ENCODE measurements around the gene CYP2W1. TPM values are rescaled to one million over a fixed set of nuclear protein-coding genes. Genes with fewer than 3 reads are reported as not detected.
A peak's percentile ranks its signal among the peaks of the same experiment; 100 is the strongest.

The CYP2W1 gene
- total and polyA plus RNA-seq, 4 donors = 0.05 to 8.1 TPM; not detected in 2

GRCh38 chr7:951881-952547 lies 31.0 kb upstream of the CYP2W1 start:
- no peak for TF ChIP-seq CTCF (IDR thresholded peaks at IDR 0.05; ENCODE audit: control extremely low read depth, extremely low read depth)
- WGBS, 2 donors = 90 to 94% methylated on average over 20 to 21 of the region's 21 CpGs
- peaks cover 0 to 8% (median 0%) of the 10 kb centered on the region in 5 donors for H3K4me1 ChIP-seq (ENCODE audit: control insufficient read depth in 5 of 5, insufficient read depth in 5 of 5, low read length in 5 of 5)
- peaks cover 0 to 1% (median 0%) of the 10 kb centered on the region in 4 donors for H3K36me3 ChIP-seq (ENCODE audit: control insufficient read depth in 4 of 4, insufficient read depth in 4 of 4, low read length in 4 of 4)
- H3K27me3 ChIP-seq (ENCODE audit: control insufficient read depth in 3 of 3, insufficient read depth in 3 of 3, low read length in 2 of 3) = peaks cover 0 to 15% (median 0%) of the 10 kb centered on the region in 3 donors
- no peak overlapping the region for H3K4me3 ChIP-seq
- ATAC-seq (ENCODE audit: insufficient read depth, low FRiP score) (no peak), DNase-seq (no peak)
- H3K9ac ChIP-seq (ENCODE audit: insufficient read depth in 1 of 2, low read length in 2 of 2) = no peak overlapping the region
- no peak overlapping the region for H3K27ac ChIP-seq (ENCODE audit: low read depth in 1 of 2, low read length in 1 of 2)
- H3K9me3 ChIP-seq (ENCODE audit: control insufficient read depth in 4 of 4, insufficient read depth in 3 of 4, low read length in 3 of 4) = no peaks in the 10 kb centered on the region

- Histone ChIP-seq H3K27me3 (ENCODE audit: control insufficient read depth in 3 of 3, insufficient read depth in 3 of 3, low read length in 2 of 3) (peaks cover 0 to 15% (median 0%) of the 10 kb centered on the region in 3 donors), H3K36me3 (ENCODE audit: control insufficient read depth in 4 of 4, insufficient read depth in 4 of 4, low read length in 4 of 4) (peaks cover 0 to 1% (median 0%) of the 10 kb centered on the region in 4 donors), H3K4me1 (ENCODE audit: control insufficient read depth in 5 of 5, insufficient read depth in 5 of 5, low read length in 5 of 5) (peaks cover 0 to 8% (median 0%) of the 10 kb centered on the region in 5 donors), H3K9me3 (ENCODE audit: control insufficient read depth in 4 of 4, insufficient read depth in 3 of 4, low read length in 3 of 4) (no peaks in the 10 kb centered on the region), H3K4me3 (no peak overlapping the region), H3K9ac (ENCODE audit: insufficient read depth in 1 of 2, low read length in 2 of 2) (no peak overlapping the region), H3K27ac (ENCODE audit: low read depth in 1 of 2, low read length in 1 of 2) (no peak overlapping the region)
- no peak for TF ChIP-seq CTCF (IDR thresholded peaks at IDR 0.05; ENCODE audit: control extremely low read depth, extremely low read depth)
- WGBS, 2 donors = 79 to 88% methylated on average over 19 to 20 of the region's 20 CpGs
- no peak for ATAC-seq (ENCODE audit: insufficient read depth, low FRiP score)
- DNase-seq = no peak
Observed at GRCh38 chr7:952548-953441, 30.2 kb upstream of the CYP2W1 start.

GRCh38 chr7:953547-954327 lies 29.2 kb upstream of the CYP2W1 start:
- peaks cover 0 to 8% (median 0%) of the 10 kb centered on the region in 5 donors for H3K4me1 ChIP-seq (ENCODE audit: control insufficient read depth in 5 of 5, insufficient read depth in 5 of 5, low read length in 5 of 5)

More at GRCh38 chr7:953547-954327, 29.2 kb upstream of the CYP2W1 start:
- WGBS, 2 donors = 3 to 9% methylated on average over 39 to 78 of the region's 78 CpGs
- peak; percentile 64 for ATAC-seq (ENCODE audit: insufficient read depth, low FRiP score)
- peaks cover 0 to 15% (median 0%) of the 10 kb centered on the region in 3 donors for H3K27me3 ChIP-seq (ENCODE audit: control insufficient read depth in 3 of 3, insufficient read depth in 3 of 3, low read length in 2 of 3)
- peak overlapping the region; percentile 33 for H3K4me3 ChIP-seq
- peaks cover 0 to 1% (median 0%) of the 10 kb centered on the region in 4 donors for H3K36me3 ChIP-seq (ENCODE audit: control insufficient read depth in 4 of 4, insufficient read depth in 4 of 4, low read length in 4 of 4)
- peak overlapping the region in 1 of 2 donors; percentile 41 for H3K27ac ChIP-seq (ENCODE audit: low read depth in 1 of 2, low read length in 1 of 2)
- H3K9ac ChIP-seq (ENCODE audit: insufficient read depth in 1 of 2, low read length in 2 of 2) = no peak overlapping the region
- no peak for TF ChIP-seq CTCF (IDR thresholded peaks at IDR 0.05; ENCODE audit: control extremely low read depth, extremely low read depth)
- no peaks in the 10 kb centered on the region for H3K9me3 ChIP-seq (ENCODE audit: control insufficient read depth in 4 of 4, insufficient read depth in 3 of 4, low read length in 3 of 4)
- peak; percentile 43 to 49 (median 45) for DNase-seq
